KMS-11 (cell line): Measurements from ENCODE around the gene PTPRA.

Experiments used
- H2AFZ ChIP-seq: fragments of 200-600 bp; sonication (generic); 2 replicates; pipeline ENCODE4 v1.6.1; 2016; ENCODE audit warnings: antibody characterized with exemption, mixed run types, low read depth
- H3K27ac ChIP-seq: fragments of 200-600 bp; sonication (generic); 2 replicates; pipeline ENCODE4 v1.6.1; 2016; ENCODE audit warnings: mild to moderate bottlenecking, mixed run types
- H3K27me3 ChIP-seq: fragments of 200-600 bp; sonication (generic); 2 replicates; pipeline ENCODE4 v1.6.1; 2017; ENCODE audit warnings: mild to moderate bottlenecking, low read depth, mixed run types, moderate library complexity; ENCODE audit not compliant: insufficient read depth
- H3K36me3 ChIP-seq: fragments of 200-600 bp; sonication (generic); 2 replicates; pipeline ENCODE4 v1.6.1; 2017; ENCODE audit warnings: mild to moderate bottlenecking, mixed run types; ENCODE audit not compliant: insufficient read depth
- H3K4me1 ChIP-seq: fragments of 200-600 bp; sonication (generic); 2 replicates; pipeline ENCODE4 v1.6.1; 2016; ENCODE audit warnings: mild to moderate bottlenecking, low read depth, mixed run types; ENCODE audit not compliant: poor library complexity, severe bottlenecking
- H3K4me2 ChIP-seq: fragments of 200-600 bp; sonication (generic); 2 replicates; pipeline ENCODE4 v1.7.0; 2016; ENCODE audit warnings: mild to moderate bottlenecking, mixed run types
- H3K4me3 ChIP-seq: fragments of 200-600 bp; sonication (generic); IDR thresholded peaks from 2 replicates; pipeline ENCODE4 v1.6.1; 2017; ENCODE audit warnings: low read depth, low read length, mixed read lengths; ENCODE audit not compliant: insufficient read depth
- H3K79me2 ChIP-seq: fragments of 200-600 bp; sonication (generic); 2 replicates; pipeline ENCODE4 v1.6.1; 2016; ENCODE audit warnings: low read depth, mixed run types; ENCODE audit not compliant: insufficient read depth
- H3K9ac ChIP-seq: fragments of 200-600 bp; sonication (generic); 2 replicates; pipeline ENCODE4 v1.6.1; 2016; ENCODE audit warnings: mild to moderate bottlenecking, mixed run types
- H4K20me1 ChIP-seq: fragments of 200-600 bp; sonication (generic); 2 replicates; pipeline ENCODE4 v1.6.1; 2016; ENCODE audit warnings: mild to moderate bottlenecking, mixed run types; ENCODE audit not compliant: insufficient read depth
- CTCF ChIP-seq: fragments of 200-600 bp; sonication (generic); conservative IDR thresholded peaks from 2 replicates; pipeline ENCODE4 v1.6.1; 2017; ENCODE audit warnings: low read depth, mild to moderate bottlenecking, antibody characterized with exemption, low read length, moderate library complexity, mixed read lengths

Gene PTPRA

GRCh38 chr20:3068986-3069900, 196.0 kb downstream of the PTPRA start:
- no peak for TF ChIP-seq CTCF
- Histone ChIP-seq H3K4me1 (no peaks in the 10 kb centered on the region), H3K27ac (no peak overlapping the region), H3K4me2 (no peak overlapping the region), H2AFZ (no peak overlapping the region), H3K27me3 (no peaks in the 10 kb centered on the region), H3K79me2 (no peaks in the 10 kb centered on the region), H3K4me3 (no peak overlapping the region), H4K20me1 (no peaks in the 10 kb centered on the region), H3K36me3 (no peaks in the 10 kb centered on the region), H3K9ac (no peak overlapping the region)

- no peaks in the 10 kb centered on the region for H3K36me3 ChIP-seq
- TF ChIP-seq CTCF = no peak
- no peaks in the 10 kb centered on the region for H3K79me2 ChIP-seq
- no peak overlapping the region for H3K4me3 ChIP-seq
- no peaks in the 10 kb centered on the region for H4K20me1 ChIP-seq
- H3K4me2 ChIP-seq = no peak overlapping the region
- no peak overlapping the region for H3K27ac ChIP-seq
- H3K9ac ChIP-seq = no peak overlapping the region
- H3K27me3 ChIP-seq = no peaks in the 10 kb centered on the region
- H2AFZ ChIP-seq = no peak overlapping the region
- H3K4me1 ChIP-seq = no peaks in the 10 kb centered on the region
Measured at GRCh38 chr20:3070725-3071124, 197.4 kb downstream of the PTPRA start.

GRCh38 chr20:3071266-3071609, 198.0 kb downstream of the PTPRA start:
- H2AFZ ChIP-seq = no peak overlapping the region
- no peaks in the 10 kb centered on the region for H3K4me1 ChIP-seq
- no peaks in the 10 kb centered on the region for H3K79me2 ChIP-seq
- H3K4me3 ChIP-seq = no peak overlapping the region
- H3K27ac ChIP-seq = no peak overlapping the region
- no peaks in the 10 kb centered on the region for H4K20me1 ChIP-seq
- H3K27me3 ChIP-seq = no peaks in the 10 kb centered on the region
- H3K4me2 ChIP-seq = no peak overlapping the region
- H3K36me3 ChIP-seq = no peaks in the 10 kb centered on the region
- no peak for TF ChIP-seq CTCF
- no peak overlapping the region for H3K9ac ChIP-seq

- H2AFZ ChIP-seq = no peak within 1 kb of the TSS
- no peak within 1 kb of the TSS for H3K4me2 ChIP-seq
Measured at GRCh38 chr20:3071610-3072529, 198.6 kb downstream of the PTPRA start, which contains the start of gene OXT. TSS of gene OXT (plus strand) at chr20:3071620. CDS start at chr20:3071656, 36 bp downstream.

More at GRCh38 chr20:3071610-3072529, 198.6 kb downstream of the PTPRA start, which contains the start of gene OXT:
- H3K4me1 ChIP-seq = no peaks in the 10 kb centered on the region
- no peaks in the 10 kb centered on the region for H3K36me3 ChIP-seq
- no peak within 1 kb of the TSS for H3K4me3 ChIP-seq
- H3K27ac ChIP-seq = no peak within 1 kb of the TSS
- H3K27me3 ChIP-seq = no peaks in the 10 kb centered on the region
- no peak for TF ChIP-seq CTCF
- H3K79me2 ChIP-seq = no peaks in the 10 kb centered on the region
- H3K9ac ChIP-seq = no peak within 1 kb of the TSS
- H4K20me1 ChIP-seq = no peaks in the 10 kb centered on the region
